Measurements from ENCODE around the gene TMED10. TPM values are rescaled to one million over a fixed set of nuclear protein-coding genes. Genes with fewer than 3 reads are reported as not detected.

The TMED10 gene
- polyA plus RNA-seq, 6 donors from 2014 or later: 228 to 283 (median 252) TPM

Other genes starting within 250 kb of the TMED10 start
- under 1 TPM in 4 of 6 donors, not detected in 2; 0.13 to 0.65 (median 0.15) TPM for gene PGF, start 221.0 kb downstream of the TMED10 start, polyA plus RNA-seq (ENCODE audit: low read depth in 6 of 6)
- gene EIF2B2, start 173.7 kb downstream of the TMED10 start, polyA plus RNA-seq (ENCODE audit: low read depth in 6 of 6): 10 to 100 TPM; 19.7 to 31.8 (median 26.2) TPM
- gene MLH3, start 125.1 kb downstream of the TMED10 start, polyA plus RNA-seq (ENCODE audit: low read depth in 6 of 6): 10 to 100 TPM in 4 of 6 donors, 1 to 10 TPM in 2; 6.4 to 17.3 (median 10.5) TPM
- gene ACYP1, start 112.6 kb downstream of the TMED10 start, polyA plus RNA-seq (ENCODE audit: low read depth in 6 of 6): 10 to 100 TPM; 12.0 to 21.8 (median 17.2) TPM
- 1 to 10 TPM in 1 of 6 donors, under 1 TPM in 4, not detected in 1; 0.15 to 1.2 (median 0.48) TPM for gene ZC2HC1C, start 107.0 kb downstream of the TMED10 start, polyA plus RNA-seq (ENCODE audit: low read depth in 6 of 6)
- 10 to 100 TPM in 5 of 6 donors, 1 to 10 TPM in 1; 9.4 to 22.7 (median 16.1) TPM for gene NEK9, start 49.6 kb downstream of the TMED10 start, polyA plus RNA-seq (ENCODE audit: low read depth in 6 of 6)
- gene FOS, start 102.2 kb upstream of the TMED10 start, polyA plus RNA-seq (ENCODE audit: low read depth in 6 of 6): 1,000 to 10,000 TPM in 5 of 6 donors, 100 to 1,000 TPM in 1; 863 to 3,933 (median 2,927) TPM